ENCODE measurements around the gene KIF23. TPM values are rescaled to one million over a fixed set of nuclear protein-coding genes. Genes with fewer than 3 reads are reported as not detected.
A peak's percentile ranks its signal among the peaks of the same experiment; 100 is the strongest.

KIF23 gene
- total RNA-seq, 4 donors from 2014 or later: 1.1 to 8.6 (median 4.7) TPM

DNA sequence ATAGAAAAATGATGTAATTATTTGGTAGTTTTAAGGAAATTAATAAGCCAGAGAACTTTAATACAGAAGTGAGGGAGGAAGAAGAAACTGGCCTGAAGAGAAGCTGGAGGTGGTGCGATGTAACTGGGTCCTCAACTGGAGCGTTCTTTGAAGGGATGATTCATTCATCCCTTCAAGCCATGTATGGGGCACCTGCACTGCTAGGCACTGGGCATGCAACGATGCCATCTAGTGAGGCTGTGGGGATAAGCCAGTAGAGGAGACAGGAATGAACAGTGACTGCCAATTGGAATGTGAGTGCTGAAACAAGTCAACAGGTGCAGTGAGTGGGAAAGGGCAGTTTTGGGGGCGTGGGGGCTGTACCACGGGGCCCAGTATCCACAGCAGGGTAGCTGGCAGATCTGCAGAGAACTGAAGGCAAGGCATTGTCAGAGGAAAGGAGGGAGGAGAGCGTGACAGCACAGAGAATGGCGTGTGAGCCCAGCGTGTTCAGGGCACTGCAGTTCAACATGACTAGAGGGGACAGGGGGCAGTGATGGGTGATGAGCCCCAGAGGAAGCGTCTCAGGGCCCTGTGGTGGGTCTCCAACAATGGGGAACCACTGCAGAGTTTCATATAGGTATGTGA lies 3.8 kb upstream of the KIF23 start:
- TF ChIP-seq POLR2A (IDR thresholded peaks at IDR 0.05) (no peak), EP300 (IDR thresholded peaks at IDR 0.05) (no peak), POLR2AphosphoS5 (IDR thresholded peaks at IDR 0.05) (no peak)
- TF ChIP-seq, protein P1, sequence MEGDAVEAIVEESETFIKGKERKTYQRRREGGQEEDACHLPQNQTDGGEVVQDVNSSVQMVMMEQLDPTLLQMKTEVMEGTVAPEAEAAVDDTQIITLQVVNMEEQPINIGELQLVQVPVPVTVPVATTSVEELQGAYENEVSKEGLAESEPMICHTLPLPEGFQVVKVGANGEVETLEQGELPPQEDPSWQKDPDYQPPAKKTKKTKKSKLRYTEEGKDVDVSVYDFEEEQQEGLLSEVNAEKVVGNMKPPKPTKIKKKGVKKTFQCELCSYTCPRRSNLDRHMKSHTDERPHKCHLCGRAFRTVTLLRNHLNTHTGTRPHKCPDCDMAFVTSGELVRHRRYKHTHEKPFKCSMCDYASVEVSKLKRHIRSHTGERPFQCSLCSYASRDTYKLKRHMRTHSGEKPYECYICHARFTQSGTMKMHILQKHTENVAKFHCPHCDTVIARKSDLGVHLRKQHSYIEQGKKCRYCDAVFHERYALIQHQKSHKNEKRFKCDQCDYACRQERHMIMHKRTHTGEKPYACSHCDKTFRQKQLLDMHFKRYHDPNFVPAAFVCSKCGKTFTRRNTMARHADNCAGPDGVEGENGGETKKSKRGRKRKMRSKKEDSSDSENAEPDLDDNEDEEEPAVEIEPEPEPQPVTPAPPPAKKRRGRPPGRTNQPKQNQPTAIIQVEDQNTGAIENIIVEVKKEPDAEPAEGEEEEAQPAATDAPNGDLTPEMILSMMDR (IDR thresholded peaks at IDR 0.05): no peak
- H3K36me3 ChIP-seq: no peaks in the 10 kb centered on the region
- ATAC-seq: no peak
- peaks cover 0 to 18% (median 0%) of the 10 kb centered on the region in 3 donors for H3K4me1 ChIP-seq
- H3K27me3 ChIP-seq: no peaks in the 10 kb centered on the region
- 67 to 68% methylated on average over 6 to 9 of the region's 9 CpGs for WGBS, 2 donors (ENCODE audit: low coverage in 1 of 2)
- no peak overlapping the region for H3K4me3 ChIP-seq
- no peaks in the 10 kb centered on the region for H3K9me3 ChIP-seq
- H3K27ac ChIP-seq: no peak overlapping the region

DNA sequence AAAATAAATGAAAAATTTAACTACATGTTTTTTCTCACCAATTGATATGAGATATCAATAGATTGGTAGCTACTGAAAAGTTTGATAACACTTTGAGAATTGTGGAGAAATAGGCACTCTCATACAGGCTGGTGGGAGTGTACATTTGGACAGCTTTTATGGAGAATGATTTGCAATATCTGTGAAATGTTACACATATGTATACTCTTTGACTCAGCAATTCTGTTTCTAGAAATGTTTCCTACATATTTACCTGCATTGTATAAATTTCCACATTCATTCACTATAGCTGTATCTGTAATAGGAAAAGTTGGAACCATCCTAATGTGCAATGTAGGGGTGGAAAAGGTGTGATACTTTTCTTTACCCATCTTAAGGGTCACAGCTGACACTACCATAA lies 1.9 kb upstream of the KIF23 start:
- H3K9me3 ChIP-seq: no peaks in the 10 kb centered on the region
- ATAC-seq: no peak
- no peaks in the 10 kb centered on the region for H3K27me3 ChIP-seq
- H3K27ac ChIP-seq: no peak overlapping the region
- TF ChIP-seq, protein P1 (IDR thresholded peaks at IDR 0.05): no peak
- no peak for TF ChIP-seq EP300 (IDR thresholded peaks at IDR 0.05)
- no peak for TF ChIP-seq POLR2AphosphoS5 (IDR thresholded peaks at IDR 0.05)
- TF ChIP-seq POLR2A (IDR thresholded peaks at IDR 0.05): no peak
- H3K4me1 ChIP-seq: peaks cover 0 to 19% (median 0%) of the 10 kb centered on the region in 3 donors
- H3K4me3 ChIP-seq: no peak overlapping the region
- no peaks in the 10 kb centered on the region for H3K36me3 ChIP-seq

DNA sequence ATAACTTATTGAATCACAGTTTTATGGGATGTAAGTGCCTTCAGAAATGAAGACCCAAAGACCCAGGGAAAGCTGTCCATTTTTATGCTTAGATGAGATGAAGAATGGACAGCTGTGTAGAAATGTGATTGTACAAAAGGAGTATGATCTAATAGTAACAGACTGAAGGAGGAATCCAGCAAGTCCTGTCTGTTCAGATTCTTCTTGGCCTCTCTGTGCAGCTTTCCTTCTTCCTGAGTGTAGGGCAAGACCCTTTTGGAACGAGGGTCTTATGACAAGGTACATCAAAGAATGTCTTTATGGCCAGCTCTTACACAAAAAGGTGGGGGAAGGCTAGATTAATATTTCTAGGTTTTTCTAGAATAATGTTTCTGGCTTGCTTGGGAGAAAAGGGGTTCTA lies 1.4 kb upstream of the KIF23 start:
- peaks cover 0 to 19% (median 0%) of the 10 kb centered on the region in 3 donors for H3K4me1 ChIP-seq
- no peaks in the 10 kb centered on the region for H3K9me3 ChIP-seq
- no peak overlapping the region for H3K4me3 ChIP-seq
- H3K27ac ChIP-seq: no peak overlapping the region
- TF ChIP-seq EP300 (IDR thresholded peaks at IDR 0.05): no peak
- TF ChIP-seq, protein P1 (IDR thresholded peaks at IDR 0.05): no peak
- TF ChIP-seq POLR2AphosphoS5 (IDR thresholded peaks at IDR 0.05): no peak
- TF ChIP-seq POLR2A (IDR thresholded peaks at IDR 0.05): no peak
- no peaks in the 10 kb centered on the region for H3K27me3 ChIP-seq
- H3K36me3 ChIP-seq: no peaks in the 10 kb centered on the region
- WGBS, 2 donors (ENCODE audit: low coverage in 1 of 2): 88 to 90% methylated on average over 1 of the region's 1 CpG
- ATAC-seq: no peak

DNA sequence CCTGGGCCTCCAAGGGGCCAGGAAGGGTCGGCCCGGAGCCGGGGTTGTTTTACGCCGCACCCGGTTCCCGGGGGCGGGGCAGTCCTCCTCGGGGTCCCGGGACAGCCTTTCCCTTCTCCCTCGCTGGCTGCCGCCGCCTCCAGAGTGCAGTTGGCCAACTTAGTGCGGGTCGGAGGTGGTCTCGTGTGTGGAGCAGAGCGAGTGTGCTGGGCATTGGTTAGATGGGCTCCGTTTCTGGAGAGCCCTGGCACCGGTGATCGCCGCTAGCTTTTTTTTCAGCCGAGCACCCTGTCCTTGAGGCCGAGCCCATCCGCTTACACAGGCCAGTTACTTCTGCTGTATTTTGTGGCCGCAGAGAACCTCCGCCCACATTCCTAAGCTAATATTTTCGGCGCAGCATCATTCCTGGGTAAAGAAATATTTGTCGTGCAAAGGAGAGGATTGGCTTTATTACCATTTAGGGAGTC lies 585 bp downstream of the KIF23 start:
- no peaks in the 10 kb centered on the region for H3K9me3 ChIP-seq
- WGBS, 2 donors (ENCODE audit: low coverage in 1 of 2): 0% methylated on average over 2 to 3 of the region's 29 CpGs
- peak overlapping the region in 3 of 4 donors; percentile 71 to 86 (median 82) for H3K27ac ChIP-seq
- no peaks in the 10 kb centered on the region for H3K36me3 ChIP-seq
- peak; percentile 72 for ATAC-seq
- H3K27me3 ChIP-seq: no peaks in the 10 kb centered on the region
- H3K4me3 ChIP-seq: peak overlapping the region; percentile 54 to 78
- no peak for TF ChIP-seq EP300 (IDR thresholded peaks at IDR 0.05)
- peak; percentile 56 for TF ChIP-seq POLR2AphosphoS5 (IDR thresholded peaks at IDR 0.05)
- peaks cover 0 to 19% (median 0%) of the 10 kb centered on the region in 3 donors for H3K4me1 ChIP-seq

DNA sequence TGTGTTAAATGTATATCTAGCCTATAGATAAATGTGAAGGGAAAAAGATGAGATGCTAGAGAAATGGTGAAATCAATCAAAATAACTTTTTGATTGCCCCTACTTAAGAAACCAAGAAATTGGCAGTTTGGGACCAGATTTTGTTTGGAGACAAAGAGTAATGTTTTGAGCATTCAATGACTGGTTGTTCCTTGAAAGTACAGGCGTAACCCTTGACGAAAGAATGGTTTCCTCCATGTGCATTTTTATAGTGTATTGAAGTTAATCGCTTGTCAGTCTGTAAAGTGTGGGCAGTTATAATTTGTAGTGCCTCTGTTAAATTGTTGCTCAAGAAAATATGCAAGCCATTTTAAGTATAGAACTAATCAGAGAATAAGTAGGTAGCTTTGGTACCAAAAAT lies 1.2 kb downstream of the KIF23 start:
- H3K27me3 ChIP-seq: no peaks in the 10 kb centered on the region
- TF ChIP-seq EP300 (IDR thresholded peaks at IDR 0.05) (no peak), POLR2A (IDR thresholded peaks at IDR 0.05) (no peak), POLR2AphosphoS5 (IDR thresholded peaks at IDR 0.05) (no peak)
- TF ChIP-seq, protein P1 (IDR thresholded peaks at IDR 0.05): no peak
- H3K4me3 ChIP-seq: no peak overlapping the region
- H3K27ac ChIP-seq: no peak overlapping the region
- H3K9me3 ChIP-seq: no peaks in the 10 kb centered on the region
- no peaks in the 10 kb centered on the region for H3K36me3 ChIP-seq
- peaks cover 0 to 19% (median 0%) of the 10 kb centered on the region in 3 donors for H3K4me1 ChIP-seq
- WGBS, 2 donors (ENCODE audit: low coverage in 1 of 2): 61 to 65% methylated on average over 3 of the region's 3 CpGs
- ATAC-seq: no peak
